DOHH2 (cell line): ENCODE measurements around the gene TGDS.
A peak's percentile ranks its signal among the peaks of the same experiment; 100 is the strongest.

Source experiments
- H3F3A ChIP-seq: fragments of 200-600 bp; sonication (generic), shearing (Covaris generic); 2 replicates; pipeline ENCODE4 v1.6.0; 2016; ENCODE audit warnings: antibody characterized with exemption, mild to moderate bottlenecking; ENCODE audit not compliant: control insufficient read depth, insufficient read depth
- H3K27ac ChIP-seq: fragments of 200-600 bp; sonication (generic); 2 replicates; pipeline ENCODE4 v1.5.1; 2014; ENCODE audit warnings: low read depth, mild to moderate bottlenecking, low read length, moderate library complexity
- H3K27me3 ChIP-seq: fragments of 200-600 bp; sonication (generic); 2 replicates; pipeline ENCODE4 v1.6.1; 2014; ENCODE audit warnings: mild to moderate bottlenecking, low read length, mixed read lengths; ENCODE audit not compliant: control insufficient read depth
- H3K36me3 ChIP-seq: fragments of 200-600 bp; sonication (generic); 2 replicates; pipeline ENCODE4 v1.6.1; 2014; ENCODE audit warnings: mild to moderate bottlenecking, low read length, moderate library complexity, mixed read lengths; ENCODE audit not compliant: control insufficient read depth
- H3K4me1 ChIP-seq: fragments of 200-600 bp; sonication (generic); 2 replicates; pipeline ENCODE4 v1.6.1; 2014; ENCODE audit warnings: mild to moderate bottlenecking, low read length, mixed read lengths; ENCODE audit not compliant: control insufficient read depth
- H3K4me2 ChIP-seq: fragments of 200-600 bp; sonication (generic); 2 replicates; pipeline ENCODE4 v1.6.0; 2014; ENCODE audit warnings: mild to moderate bottlenecking, low read length, moderate library complexity
- H3K4me3 ChIP-seq: fragments of 200-600 bp; sonication (generic); 2 replicates; pipeline ENCODE4 v1.5.1; 2014; ENCODE audit warnings: mild to moderate bottlenecking, low read length, mixed read lengths
- H3K79me2 ChIP-seq: fragments of 200-600 bp; sonication (generic); 2 replicates; pipeline ENCODE4 v1.6.1; 2014; ENCODE audit warnings: mild to moderate bottlenecking, low read length, mixed read lengths; ENCODE audit not compliant: control insufficient read depth
- H3K9me2 ChIP-seq: fragments of 200-600 bp; sonication (generic); replicated peaks from 2 replicates; pipeline ENCODE4 v1.6.1; 2014; ENCODE audit warnings: mild to moderate bottlenecking, low read length, mixed read lengths; ENCODE audit not compliant: control insufficient read depth
- H3K9me3 ChIP-seq: fragments of 200-600 bp; sonication (generic); 2 replicates; pipeline ENCODE4 v1.6.1; 2014; ENCODE audit warnings: antibody characterized with exemption, low read length, mixed read lengths; ENCODE audit not compliant: control insufficient read depth, insufficient read depth
- H4K20me1 ChIP-seq: fragments of 200-600 bp; sonication (generic); 2 replicates; pipeline ENCODE4 v1.6.0; 2014; ENCODE audit warnings: low read depth, mild to moderate bottlenecking, antibody characterized with exemption, low read length, moderate library complexity; ENCODE audit not compliant: control insufficient read depth, insufficient read depth
- EZH2phosphoT487 ChIP-seq: fragments of 200-600 bp; sonication (generic); IDR thresholded peaks from 2 replicates; pipeline ENCODE4 v1.6.1; 2017; ENCODE audit warnings: borderline replicate concordance, mild to moderate bottlenecking, antibody characterized with exemption, low read length, moderate library complexity, mixed read lengths
- TF ChIP-seq, protein P1 (sequence below): fragments of 200-600 bp; sonication (generic); IDR thresholded peaks from one replicate; pipeline ENCODE4 v1.5.1; 2014; ENCODE audit warnings: antibody characterized with exemption, mild to moderate bottlenecking, low read depth, low read length; ENCODE audit not compliant: poor library complexity, severe bottlenecking

TGDS gene

DNA sequence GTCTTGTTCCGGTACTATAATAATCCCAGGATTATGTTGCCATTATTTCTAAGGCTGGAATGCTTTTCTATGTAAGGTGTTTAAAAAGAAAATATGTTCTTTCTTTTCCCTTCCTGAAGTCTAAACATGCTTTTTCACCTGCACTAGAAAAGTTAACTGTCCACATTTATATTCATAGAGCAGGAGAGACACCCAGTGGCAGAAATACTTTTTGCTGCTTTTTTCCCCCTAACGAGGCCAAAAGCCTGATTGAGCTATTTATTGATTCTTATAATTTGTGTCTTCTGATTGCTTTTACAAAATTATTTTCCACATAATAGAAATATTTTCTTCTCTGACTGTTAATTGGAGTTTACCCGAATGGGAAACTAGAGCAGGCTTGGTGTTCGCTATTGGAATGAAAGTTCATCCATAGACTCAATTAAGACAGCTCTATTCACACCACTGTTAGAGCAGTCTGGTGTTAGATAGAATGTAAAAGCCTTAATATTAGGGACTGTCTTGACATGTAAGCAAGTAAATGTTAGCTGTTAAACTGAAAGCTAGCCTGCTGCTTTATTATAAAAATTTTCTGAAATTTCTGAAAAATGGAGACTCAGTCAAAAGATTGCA is 21.5 kb upstream of the TGDS start:
- Histone ChIP-seq H3F3A (no peaks in the 10 kb centered on the region), H3K79me2 (no peaks in the 10 kb centered on the region), H4K20me1 (no peaks in the 10 kb centered on the region; the same call in 1 of the 2 replicates), H3K27ac (no peak overlapping the region), H3K36me3 (peaks cover 43% of the 10 kb centered on the region), H3K9me3 (no peaks in the 10 kb centered on the region), H3K9me2 (no peaks in the 10 kb centered on the region), H3K4me3 (no peak overlapping the region), H3K4me2 (no peak overlapping the region), H3K4me1 (no peaks in the 10 kb centered on the region), H3K27me3 (no peaks in the 10 kb centered on the region)
- TF ChIP-seq, protein P1, sequence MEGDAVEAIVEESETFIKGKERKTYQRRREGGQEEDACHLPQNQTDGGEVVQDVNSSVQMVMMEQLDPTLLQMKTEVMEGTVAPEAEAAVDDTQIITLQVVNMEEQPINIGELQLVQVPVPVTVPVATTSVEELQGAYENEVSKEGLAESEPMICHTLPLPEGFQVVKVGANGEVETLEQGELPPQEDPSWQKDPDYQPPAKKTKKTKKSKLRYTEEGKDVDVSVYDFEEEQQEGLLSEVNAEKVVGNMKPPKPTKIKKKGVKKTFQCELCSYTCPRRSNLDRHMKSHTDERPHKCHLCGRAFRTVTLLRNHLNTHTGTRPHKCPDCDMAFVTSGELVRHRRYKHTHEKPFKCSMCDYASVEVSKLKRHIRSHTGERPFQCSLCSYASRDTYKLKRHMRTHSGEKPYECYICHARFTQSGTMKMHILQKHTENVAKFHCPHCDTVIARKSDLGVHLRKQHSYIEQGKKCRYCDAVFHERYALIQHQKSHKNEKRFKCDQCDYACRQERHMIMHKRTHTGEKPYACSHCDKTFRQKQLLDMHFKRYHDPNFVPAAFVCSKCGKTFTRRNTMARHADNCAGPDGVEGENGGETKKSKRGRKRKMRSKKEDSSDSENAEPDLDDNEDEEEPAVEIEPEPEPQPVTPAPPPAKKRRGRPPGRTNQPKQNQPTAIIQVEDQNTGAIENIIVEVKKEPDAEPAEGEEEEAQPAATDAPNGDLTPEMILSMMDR, result peak; percentile 70
- TF ChIP-seq EZH2phosphoT487, result no peak

DNA sequence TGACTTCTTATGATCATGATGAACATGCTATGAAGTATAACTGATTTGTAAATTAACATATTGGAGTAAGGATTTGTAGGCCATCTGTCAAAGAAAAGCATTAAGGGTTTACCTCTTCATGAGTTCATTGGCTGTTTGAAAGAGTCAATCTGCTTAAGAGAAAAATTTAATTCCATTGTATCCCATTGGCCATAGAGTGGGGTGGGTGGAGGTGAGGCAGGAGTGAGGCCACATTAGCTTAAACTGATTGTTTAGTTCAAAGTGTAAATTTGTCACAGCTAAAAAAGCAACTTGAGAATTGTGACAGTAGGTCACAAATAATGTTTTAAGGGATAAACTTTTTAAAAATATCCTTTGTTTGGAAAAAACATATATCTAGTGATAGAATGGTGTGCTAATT is 17.1 kb upstream of the TGDS start:
- no peaks in the 10 kb centered on the region for H3K27me3 ChIP-seq
- H3K4me1 ChIP-seq, result no peaks in the 10 kb centered on the region
- peaks cover 59% of the 10 kb centered on the region for H3K36me3 ChIP-seq
- no peaks in the 10 kb centered on the region for H3K79me2 ChIP-seq
- no peak overlapping the region for H3K27ac ChIP-seq
- no peaks in the 10 kb centered on the region for H3F3A ChIP-seq
- H3K4me2 ChIP-seq, result no peak overlapping the region
- TF ChIP-seq EZH2phosphoT487, result no peak
- H4K20me1 ChIP-seq, result peaks cover 4% of the 10 kb centered on the region; the same call in 1 of the 2 replicates
- H3K9me3 ChIP-seq, result no peaks in the 10 kb centered on the region
- H3K9me2 ChIP-seq, result no peaks in the 10 kb centered on the region
- no peak overlapping the region for H3K4me3 ChIP-seq

DNA sequence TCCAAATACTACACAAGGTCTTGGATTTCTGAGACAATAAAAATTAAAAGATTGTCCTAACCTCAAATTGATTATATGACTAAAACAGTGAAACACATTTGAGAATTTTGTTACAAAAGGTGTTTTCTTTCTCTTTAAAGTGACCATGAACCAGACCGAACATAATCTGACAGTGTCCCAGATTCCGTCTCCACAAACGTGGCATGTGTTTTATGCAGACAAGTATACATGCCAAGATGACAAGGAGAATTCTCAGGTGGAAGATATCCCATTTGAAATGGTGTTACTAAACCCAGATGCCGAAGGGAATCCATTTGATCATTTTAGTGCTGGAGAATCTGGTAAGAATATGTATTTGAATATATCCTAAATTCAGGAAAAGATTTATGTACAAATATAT is 16.1 kb upstream of the TGDS start:
- Histone ChIP-seq H3K4me2 (no peak overlapping the region), H3K9me3 (no peaks in the 10 kb centered on the region), H3K9me2 (no peaks in the 10 kb centered on the region), H4K20me1 (peaks cover 5% of the 10 kb centered on the region; the same call in 1 of the 2 replicates), H3F3A (no peaks in the 10 kb centered on the region), H3K4me3 (no peak overlapping the region), H3K36me3 (peaks cover 65% of the 10 kb centered on the region), H3K4me1 (no peaks in the 10 kb centered on the region), H3K27me3 (no peaks in the 10 kb centered on the region), H3K79me2 (no peaks in the 10 kb centered on the region), H3K27ac (no peak overlapping the region)
- TF ChIP-seq EZH2phosphoT487, result no peak
- TF ChIP-seq, protein P1, result no peak

DNA sequence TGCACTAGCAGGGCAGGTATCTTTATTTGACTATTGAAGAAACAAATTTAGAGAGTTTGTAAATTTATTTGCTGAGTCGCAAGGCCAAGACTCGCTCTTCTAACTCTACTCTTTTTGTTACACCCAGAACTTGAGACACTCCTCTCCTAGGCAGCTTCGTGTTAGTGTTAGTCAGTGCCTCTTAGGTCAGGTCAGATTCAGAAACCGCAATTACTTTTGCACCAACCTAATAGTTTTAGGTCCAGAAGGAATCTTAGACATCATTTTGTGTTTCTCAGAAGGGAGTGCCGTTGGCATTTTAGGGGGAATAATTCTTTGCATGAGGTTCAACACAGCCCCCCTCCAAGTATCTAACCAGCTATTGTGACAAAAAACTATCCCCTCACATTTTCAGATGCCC is 14.5 kb upstream of the TGDS start:
- 0 out of 2 replicates have a peak, but pooled peaks cover 5% of the 10 kb centered on the region for H4K20me1 ChIP-seq
- no peak for TF ChIP-seq EZH2phosphoT487
- TF ChIP-seq, protein P1, result no peak
- H3K9me2 ChIP-seq, result no peaks in the 10 kb centered on the region
- no peaks in the 10 kb centered on the region for H3F3A ChIP-seq
- H3K9me3 ChIP-seq, result no peaks in the 10 kb centered on the region
- H3K4me3 ChIP-seq, result no peak overlapping the region
- H3K27me3 ChIP-seq, result no peaks in the 10 kb centered on the region
- peaks cover 74% of the 10 kb centered on the region for H3K36me3 ChIP-seq
- no peak overlapping the region for H3K4me2 ChIP-seq
- no peaks in the 10 kb centered on the region for H3K4me1 ChIP-seq
- no peaks in the 10 kb centered on the region for H3K79me2 ChIP-seq
- no peak overlapping the region for H3K27ac ChIP-seq
